ENCODE data around the gene PLEKHA7.
"Not testable (repeated sequence)": the region's sequence is repeated elsewhere in the genome, so short reads cannot be mapped to it uniquely, and the experiment has no call there.

Gene PLEKHA7

DNA sequence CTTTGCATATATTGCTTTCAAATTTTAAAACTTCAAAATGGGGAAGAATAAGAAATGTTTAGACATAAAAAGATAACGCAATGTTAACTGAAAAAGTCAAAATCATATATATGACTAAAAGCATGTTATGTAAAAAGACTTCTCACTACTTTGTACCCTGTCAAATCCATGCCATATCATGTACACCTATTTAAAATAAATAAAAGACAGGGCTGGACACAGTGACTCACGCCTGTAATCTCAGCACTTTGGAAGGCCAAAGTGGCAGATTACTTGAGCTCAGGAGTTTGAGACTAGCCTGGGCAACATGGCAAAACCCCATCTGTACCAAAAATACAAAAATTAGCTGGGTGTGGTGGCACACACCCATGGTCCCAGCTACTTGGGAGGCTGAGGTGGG lies 109.5 kb downstream of the PLEKHA7 start:
- not testable (repeated sequence) for DNase-seq

DNA sequence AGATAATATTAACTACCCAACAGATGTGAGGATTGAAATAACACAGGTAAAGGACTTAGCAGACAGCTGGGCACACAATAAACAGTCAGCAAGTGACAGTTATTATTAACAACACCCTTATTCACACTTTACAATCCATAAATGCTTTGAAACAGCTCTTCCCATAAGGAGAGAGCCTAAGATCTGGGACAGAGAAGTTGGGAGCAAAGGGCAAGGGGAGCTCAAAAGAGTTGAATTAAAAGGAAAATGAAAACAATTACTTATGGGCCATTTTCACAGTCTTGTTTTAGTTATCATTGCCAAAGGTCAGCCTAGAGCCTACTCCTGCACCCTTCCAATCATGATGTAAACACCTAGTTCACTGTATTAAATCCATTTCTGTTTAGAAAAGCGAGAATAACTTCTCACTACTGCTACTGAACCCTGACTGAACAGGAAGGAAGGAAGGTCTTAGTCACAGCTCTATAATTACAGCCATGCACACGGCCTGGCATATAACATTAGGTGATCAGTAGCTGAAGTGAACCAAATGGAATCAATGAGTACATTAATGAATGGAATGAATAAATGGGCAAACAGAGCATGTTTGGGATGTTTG lies 111.3 kb downstream of the PLEKHA7 start:
- no peak for DNase-seq

DNA sequence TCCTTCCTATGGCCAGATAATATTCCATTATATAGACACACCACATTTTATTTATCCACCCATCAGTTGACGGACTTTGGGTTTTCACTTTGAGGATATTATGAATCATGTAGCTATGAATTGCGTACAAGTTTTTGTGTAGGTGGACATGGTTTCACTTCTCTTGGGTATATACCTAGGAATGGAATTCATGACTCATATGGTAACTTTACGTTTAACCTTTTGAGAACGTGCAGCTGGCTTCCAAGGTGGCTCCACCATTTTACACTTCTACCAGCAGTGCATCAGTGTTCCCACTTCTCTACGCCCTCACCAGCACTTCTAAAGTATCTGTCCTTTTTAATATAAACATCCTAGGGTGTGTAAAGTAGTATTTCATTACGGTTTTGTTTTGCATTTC lies 112.0 kb downstream of the PLEKHA7 start:
- DNase-seq, result no peak

DNA sequence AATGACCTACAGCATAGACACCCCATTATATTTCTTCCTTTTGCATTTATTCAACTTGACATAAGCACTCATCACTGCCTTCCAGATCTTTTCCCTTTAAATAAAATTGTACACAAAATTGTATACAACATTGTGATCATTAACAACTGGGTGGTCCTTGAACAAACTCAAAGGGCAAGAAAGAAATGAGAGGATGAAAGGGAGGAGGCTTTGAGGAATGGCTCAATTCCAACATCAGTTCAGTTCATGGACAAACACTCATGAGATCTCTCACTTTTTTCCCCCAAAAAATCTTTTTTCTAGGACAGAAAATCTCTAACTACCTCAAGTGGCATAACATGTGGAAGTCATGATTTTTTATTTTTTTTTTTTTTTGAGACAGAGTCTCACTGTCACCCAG lies 113.7 kb downstream of the PLEKHA7 start:
- DNase-seq, result no peak

DNA sequence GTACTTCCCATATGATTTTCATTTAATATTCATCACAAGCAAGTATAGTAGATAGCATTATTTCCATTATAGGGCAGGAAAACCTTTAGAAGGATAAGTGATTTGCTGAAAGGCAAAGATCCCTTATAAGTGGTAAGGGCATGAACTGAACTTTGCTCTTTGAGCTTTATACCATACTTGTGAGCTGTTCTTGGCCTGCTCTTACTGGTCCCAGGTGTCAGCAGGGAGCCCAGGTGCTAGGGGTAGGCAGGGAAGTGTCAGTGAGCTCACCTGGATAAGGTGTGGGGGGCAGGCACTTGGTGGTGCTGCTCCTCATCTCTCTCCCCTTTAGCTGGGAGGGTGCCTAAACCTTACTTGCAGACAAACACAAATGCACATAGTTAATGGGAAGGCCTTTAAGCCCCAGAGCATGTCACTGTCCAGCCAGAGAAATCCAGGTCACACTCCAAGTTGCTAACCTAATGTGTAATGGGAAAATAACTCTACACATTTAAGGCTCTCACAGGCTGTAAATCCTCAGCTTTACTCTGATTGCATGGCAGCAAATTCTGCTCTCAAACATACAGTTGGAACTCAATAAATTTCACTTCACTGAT lies 114.4 kb downstream of the PLEKHA7 start:
- DNase-seq, result no peak

DNA sequence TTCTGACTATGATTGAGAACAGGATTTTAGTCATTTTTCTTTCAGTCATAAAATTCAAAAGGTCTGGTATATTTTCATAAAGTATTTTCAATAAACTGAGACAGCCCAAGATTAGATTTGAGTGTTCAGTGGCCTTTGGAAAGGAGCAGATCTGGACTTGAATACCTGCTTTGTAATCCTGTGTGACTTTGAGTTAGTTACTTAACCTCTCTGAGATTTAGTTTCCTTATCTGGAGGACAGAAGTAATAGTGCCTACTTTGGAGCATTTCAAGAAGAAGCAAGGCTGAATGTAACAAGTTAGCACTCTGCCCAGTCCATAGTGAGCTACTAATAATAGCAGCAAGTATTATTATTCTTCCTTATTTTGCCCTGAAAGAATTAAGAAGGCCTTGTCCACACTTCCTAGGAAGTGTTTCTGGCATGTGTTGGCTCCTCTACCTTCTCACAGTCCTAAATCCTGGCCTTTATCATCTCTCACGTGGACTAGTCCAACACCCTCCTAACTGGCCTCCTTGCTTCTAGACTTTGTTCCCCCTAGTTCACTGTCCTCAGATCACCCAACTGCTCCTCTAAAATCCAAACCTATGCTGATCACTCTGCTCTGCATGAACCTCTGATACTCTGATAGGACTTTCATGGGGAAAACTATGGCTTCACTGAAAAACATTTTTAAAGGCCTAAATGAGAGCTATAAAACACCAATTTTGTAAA lies 115.8 kb downstream of the PLEKHA7 start:
- DNase-seq, result no peak

DNA sequence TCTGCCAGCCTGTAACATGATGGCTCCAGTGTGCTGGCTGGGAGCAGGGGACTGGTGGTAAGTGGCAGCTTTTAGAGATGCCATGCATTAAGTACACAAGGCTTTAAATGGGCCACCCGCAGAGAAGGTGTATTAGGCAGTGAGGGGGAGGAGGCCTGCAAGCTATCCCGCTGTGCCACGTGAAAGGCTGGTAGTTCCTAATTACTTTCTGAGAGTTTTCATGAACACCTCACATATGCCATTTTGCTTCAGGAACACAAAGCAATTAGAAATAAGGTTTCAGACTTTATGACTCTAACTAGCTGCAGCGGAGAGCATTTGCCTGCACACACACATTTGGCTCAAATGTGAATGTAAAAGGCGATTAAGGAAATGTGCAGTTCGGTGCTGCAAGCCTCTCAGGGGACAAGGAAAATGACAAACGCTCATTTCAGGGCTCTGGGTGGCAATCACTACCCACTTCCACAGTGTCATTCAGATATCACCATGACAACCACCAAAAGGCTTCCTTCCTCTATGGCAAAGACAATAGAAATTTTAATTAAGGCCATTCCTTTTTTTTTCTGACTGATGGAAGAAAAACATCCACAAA lies 116.6 kb downstream of the PLEKHA7 start:
- no peak for DNase-seq

DNA sequence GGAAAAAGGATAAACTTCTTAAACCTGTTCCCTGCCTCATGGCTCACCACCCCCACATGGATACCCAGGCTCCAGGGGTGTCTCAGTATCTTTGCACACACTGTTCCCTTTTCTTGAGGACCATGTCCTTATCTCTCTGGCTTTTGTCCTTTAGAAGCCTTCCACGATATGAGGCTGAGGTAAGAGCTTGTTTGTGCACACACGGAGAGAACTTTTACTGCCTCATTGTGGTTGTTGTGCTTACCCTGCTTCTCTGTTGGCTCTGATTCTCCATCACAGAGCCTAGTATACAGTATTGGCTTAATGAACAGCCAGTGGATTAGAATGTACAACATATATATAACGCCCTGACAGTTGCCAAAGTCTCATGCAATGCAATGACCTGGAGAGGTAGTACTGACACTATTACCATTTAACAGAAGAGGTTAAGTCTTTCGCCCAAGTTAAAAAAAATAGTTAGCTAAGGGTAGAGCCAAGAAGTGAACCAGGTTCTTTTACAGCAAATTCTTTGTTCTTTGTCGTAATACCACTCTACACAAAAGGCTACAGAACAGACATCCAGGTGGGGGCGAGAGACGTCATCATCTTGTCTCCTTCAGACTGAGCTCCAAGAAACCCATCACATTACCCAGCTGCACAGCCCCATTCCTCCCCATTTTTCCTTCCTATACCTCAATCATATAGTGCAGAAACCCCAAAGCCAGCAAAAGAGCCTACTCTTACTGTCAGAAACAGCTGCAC lies 117.3 kb downstream of the PLEKHA7 start:
- no peak for DNase-seq

DNA sequence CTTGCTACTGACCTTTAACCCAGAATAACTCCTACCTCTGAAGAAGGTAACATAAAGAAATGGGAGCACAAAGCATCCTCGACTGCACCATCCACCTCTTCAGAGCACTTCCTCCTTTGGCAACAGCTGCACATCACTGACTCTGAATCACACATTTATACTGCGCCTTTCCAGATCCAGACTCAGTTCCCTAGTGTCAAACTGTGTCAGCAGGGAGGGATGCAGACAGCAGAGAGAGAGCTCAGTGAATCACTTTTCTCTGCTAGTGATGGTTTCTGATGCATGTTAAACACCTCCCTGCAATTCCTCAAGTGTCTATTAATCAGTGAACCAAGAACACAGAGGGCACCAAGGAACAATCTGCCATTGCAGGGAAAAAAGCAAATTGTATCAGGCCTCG lies 118.9 kb downstream of the PLEKHA7 start:
- peak; percentile 12 for DNase-seq

DNA sequence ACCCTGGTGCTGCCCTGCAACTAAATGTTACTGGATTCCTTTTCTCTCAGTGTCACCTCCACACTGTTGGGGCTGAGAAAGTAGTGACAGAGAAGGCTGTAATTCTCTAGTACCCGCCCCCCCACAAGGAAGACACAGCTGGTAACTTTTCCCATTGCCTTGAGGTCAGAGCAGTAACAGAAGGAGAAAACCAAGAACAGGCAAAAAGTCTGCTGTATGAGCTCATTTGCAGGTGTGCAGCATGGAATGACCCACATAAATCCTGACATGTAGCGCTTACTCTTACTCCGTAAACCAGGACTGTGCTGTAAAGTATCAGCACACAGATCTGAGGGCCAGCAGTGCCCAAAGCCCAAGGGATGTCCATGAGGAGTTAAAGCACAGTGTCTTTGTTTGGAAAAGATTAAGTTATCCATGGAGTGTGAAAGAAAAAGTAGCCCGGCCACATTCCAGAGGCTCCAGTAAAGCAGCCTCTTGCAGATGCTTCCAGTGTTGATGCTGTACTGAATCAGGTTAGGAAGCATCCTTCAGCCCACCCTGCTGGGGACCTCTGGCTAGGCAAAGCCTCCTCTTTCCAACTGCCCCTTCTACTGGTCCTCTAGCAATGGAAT lies 120.7 kb downstream of the PLEKHA7 start:
- DNase-seq, result peak; percentile 66

DNA sequence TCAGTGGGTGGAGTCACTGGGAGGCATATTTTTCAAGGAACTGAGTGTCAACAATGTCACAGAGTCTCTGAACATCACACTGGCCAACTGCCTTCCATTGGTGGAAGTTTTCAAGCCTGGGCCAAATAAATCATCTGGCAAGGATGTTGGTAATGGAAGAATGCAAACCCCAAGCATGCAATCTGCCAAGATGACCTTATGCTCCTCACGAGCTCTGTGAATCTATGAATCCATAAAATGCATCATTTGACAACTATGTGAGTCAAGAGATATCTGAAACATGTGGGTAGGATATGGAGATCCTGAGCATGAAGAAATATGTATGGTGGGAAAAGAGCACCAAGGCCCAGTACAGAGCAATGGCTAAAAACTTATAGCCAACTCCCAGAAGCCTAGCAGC lies 122.2 kb downstream of the PLEKHA7 start:
- no peak for DNase-seq

DNA sequence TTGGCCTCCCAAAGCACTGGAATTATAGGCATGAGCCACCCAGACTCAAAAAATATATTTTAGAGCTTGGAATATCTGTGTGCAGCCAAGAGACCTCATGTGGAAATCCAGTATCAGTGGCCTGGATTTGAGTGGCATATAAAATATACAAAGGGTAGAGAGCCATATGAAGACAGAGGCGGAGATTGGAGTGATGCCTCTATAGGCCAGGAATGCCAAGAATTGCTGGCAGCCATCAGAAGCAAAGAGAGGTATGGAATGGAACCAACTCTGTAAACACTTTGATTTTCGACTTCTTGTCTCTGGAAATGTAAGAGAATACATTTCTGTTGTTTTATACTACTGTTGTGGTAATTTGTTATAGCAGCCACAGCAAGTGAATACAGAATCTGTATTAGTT lies 123.0 kb downstream of the PLEKHA7 start:
- DNase-seq, result no peak

DNA sequence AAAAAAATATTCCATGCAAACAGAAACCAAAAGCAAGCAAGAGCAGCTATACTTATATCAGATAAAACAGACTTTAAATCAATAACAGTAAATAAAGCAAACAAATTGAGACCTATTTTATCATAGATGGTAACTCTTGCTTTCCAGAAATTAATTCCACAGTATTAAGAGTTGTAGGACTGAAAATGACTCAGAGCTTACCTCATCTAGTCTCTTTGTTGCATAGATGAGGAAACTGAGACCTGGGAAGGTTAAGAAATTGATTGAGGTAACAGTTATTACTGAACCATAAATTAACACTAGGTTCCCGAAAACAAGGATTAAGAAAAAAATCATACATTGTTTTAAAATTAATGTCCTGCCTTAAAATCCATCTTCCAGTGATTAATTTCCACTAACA lies 123.8 kb downstream of the PLEKHA7 start:
- DNase-seq, result no peak

DNA sequence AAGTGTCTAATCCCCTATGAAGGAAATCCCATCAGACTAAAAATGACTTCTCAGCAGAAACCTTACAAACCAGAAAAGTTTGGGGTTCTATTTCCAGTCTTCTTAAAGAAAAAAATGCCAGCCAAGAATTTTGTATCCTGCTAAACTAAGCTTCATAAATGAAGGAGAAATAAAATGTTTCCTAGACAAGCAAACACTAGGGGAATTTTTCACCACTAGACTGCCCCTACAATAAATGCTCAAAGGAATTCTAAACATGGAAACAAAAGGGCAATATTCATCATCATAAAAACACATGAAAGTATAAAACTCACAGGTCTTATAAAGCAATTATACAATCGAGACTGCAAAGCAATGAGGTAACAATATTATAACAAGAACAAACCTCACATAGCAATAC lies 124.3 kb downstream of the PLEKHA7 start:
- DNase-seq, result no peak

DNA sequence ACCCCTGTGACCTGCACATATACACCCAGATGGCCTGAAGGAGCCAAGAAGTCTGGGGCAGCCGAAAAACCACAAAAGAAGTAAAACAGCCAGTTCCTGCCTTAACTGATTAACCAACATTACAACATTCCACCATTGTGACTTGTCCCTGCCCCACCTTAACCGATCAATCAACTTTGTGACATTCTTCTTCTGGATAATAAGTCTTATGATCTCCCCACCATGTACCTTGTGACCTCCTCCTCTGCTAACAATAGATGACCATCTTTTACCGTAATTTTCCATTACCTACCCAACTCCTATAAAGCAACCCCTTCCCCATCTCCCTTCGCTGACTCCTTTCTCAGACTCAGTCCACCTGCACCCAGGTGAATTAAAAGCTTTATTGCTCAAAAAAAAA lies 125.2 kb downstream of the PLEKHA7 start:
- not testable (repeated sequence) for DNase-seq

DNA sequence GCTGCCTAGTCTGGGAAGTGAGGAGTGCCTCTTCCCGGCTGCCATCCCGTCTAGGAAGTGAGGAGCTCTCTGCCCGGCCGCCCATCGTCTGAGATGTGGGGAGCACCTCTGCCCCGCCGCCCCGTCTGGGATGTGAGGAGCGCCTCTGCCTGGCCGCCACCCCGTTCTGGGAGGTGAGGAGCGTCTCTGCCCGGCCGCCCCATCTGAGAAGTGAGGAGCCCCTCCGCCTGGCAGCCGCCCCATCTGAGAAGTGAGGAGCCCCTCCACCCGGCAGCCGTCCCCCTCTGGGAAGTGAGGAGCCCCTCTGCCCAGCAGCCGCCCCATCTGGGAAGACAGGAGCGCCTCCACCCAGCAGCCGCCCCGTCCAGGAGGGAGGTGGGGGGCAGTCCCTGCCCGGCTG lies 126.3 kb downstream of the PLEKHA7 start:
- not testable (repeated sequence) for DNase-seq

DNA sequence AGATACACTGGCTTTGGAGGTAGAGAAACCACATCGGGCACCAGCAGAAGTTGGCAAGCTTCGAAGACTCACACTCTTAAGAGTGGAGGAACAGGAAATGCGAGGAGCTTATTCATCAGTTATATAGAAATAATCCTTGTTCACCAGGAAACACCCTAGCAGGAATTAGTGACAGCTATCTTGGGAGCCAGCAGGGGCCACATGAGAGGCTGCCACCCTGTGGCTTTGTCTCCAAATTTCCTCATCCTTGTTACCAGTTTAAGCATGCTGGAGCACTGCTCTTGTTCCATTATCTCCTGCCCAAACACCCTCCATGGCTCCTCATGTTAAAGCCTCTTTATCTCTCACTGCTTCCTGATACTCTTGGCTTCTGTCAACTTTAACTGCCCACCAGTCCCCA lies 131.0 kb downstream of the PLEKHA7 start:
- peak; percentile 64 for DNase-seq

DNA sequence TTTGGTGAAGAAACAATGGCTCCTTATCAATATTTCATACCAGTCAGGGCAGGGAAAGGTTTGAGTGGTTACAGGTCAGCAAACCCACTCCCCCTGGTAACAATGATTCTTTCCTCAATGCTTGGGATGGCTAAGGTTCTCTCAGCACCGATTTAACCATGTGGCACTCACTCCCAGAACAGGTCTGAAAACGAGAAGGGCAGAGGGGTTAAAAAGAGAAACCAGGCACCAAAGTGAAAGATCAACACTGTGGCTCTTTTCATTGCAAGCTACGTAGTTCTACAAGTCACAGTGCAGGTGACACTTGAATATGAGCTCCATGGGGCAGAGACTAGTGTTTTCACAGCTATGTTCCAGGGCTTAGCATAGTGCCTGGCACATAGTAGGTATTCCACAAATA lies 132.4 kb downstream of the PLEKHA7 start:
- DNase-seq, result no peak

DNA sequence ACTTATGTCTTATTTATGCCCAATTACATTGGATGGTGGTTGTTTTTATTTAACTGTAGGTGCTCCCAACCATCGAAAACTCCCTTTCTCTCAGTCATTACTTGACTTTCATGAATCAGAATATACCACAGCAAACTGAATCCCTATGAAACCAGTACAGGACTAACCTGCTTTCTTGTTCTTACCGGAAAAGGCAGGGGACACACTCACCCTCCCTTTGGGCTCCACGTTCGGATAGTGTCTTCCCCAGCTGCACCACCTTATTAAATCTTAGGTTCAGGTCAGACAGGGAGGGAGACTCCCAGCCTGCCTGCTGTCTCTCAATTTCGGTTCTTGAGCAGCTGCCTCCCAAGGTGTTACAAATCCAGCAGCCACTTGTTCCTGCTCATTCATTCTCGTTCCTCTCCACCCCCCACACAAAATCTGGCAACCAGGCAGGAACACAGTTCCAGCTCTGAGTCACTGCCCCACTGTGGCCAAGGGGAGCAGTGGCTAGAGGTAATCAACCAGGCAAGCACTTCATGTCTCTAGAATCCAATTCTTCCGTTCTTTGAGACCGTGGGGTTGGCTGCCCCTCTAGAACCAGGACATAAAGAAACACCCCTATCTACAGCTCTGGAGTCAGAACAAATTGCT lies 133.0 kb downstream of the PLEKHA7 start:
- no peak for DNase-seq

DNA sequence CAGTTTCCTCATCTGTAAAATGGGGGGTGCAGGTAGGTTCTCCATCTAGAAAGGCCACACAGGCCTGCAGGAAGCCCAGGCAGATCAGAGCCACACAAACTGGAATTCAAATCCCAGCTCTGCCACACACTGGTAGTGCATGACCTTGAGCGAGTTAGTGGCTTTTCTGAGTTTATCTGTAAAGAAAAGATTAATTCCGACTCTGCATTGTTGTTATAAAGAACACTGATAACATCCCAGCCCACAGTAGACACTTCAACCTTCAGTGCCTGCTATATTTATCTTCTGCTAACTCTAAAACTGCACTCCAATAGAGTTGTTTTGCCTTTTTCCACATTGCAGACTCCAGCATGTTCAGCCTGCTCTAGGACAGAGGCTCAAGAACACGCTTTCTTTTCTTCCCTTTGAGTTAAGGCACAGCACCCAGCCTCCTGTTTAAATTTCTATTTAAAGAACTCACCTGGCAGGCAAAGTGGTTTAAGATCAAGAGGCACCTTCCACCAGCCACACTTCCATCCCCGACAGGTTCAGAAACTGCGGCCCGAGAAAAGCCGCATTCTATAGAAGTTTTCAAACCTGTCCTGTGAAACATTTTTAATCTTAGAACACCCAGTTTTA lies 133.9 kb downstream of the PLEKHA7 start:
- DNase-seq, result no peak

DNA sequence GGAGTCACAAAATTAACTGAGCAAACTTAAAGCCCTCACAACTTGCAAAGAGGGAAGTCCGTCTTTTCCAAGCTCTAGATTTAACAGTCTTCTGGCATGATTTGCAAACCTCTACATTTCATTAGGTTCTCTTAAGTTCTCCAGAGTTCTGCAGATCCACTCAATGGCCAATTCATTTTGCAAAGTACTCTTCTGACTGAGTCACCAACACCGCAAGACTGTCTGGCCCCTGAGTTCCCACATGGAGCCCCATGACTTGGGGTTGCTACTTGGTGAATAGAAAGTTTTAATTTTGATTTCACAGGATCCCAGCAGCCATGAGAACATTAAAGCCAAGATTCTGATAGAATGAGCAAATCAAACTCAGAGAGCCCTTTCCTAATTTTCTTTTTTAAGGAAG lies 134.5 kb downstream of the PLEKHA7 start:
- no peak for DNase-seq

DNA sequence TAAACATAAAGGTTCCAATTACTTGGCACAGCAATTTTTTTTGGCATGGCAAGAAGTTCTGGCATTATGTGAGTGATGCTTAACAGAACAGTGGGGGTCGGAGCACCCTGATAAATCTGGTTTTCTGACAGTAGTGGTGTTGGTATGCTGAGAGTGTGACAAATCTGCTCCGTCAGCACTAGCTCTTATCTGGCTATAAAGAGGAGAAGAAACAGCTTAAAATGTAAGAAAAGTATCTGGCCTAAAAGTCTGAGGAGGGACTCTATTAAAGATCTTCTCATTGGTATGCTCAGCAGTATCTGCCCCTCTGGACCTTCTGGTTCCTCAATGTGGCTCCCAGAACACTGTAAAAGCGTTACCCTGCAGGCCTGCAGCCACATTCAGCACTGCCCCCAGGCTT lies 137.4 kb downstream of the PLEKHA7 start:
- no peak for DNase-seq

Data from DMS53 (cell line).